Stimulated activated CD8-positive, alpha-beta memory T cell treated with anti-CD3 and anti-CD28 coated beads, Interleukin-12 subunit alpha, Interleukin-12 subunit beta, amount 100 ng/mL, for 24 hours (primary cell): ENCODE data around the gene ZMYND15.
A peak's percentile ranks its signal among the peaks of the same experiment; 100 is the strongest.
"Not testable (repeated sequence)": the region's sequence is repeated elsewhere in the genome, so short reads cannot be mapped to it uniquely, and the experiment has no call there.

Source experiments
- DNase-seq: peaks from one replicate; pipeline ENCODE4 v3.0.0-alpha.2; 2020; ENCODE audit errors: extremely low read depth

The ZMYND15 gene, protein sequence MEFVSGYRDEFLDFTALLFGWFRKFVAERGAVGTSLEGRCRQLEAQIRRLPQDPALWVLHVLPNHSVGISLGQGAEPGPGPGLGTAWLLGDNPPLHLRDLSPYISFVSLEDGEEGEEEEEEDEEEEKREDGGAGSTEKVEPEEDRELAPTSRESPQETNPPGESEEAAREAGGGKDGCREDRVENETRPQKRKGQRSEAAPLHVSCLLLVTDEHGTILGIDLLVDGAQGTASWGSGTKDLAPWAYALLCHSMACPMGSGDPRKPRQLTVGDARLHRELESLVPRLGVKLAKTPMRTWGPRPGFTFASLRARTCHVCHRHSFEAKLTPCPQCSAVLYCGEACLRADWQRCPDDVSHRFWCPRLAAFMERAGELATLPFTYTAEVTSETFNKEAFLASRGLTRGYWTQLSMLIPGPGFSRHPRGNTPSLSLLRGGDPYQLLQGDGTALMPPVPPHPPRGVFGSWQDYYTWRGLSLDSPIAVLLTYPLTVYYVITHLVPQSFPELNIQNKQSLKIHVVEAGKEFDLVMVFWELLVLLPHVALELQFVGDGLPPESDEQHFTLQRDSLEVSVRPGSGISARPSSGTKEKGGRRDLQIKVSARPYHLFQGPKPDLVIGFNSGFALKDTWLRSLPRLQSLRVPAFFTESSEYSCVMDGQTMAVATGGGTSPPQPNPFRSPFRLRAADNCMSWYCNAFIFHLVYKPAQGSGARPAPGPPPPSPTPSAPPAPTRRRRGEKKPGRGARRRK

DNA sequence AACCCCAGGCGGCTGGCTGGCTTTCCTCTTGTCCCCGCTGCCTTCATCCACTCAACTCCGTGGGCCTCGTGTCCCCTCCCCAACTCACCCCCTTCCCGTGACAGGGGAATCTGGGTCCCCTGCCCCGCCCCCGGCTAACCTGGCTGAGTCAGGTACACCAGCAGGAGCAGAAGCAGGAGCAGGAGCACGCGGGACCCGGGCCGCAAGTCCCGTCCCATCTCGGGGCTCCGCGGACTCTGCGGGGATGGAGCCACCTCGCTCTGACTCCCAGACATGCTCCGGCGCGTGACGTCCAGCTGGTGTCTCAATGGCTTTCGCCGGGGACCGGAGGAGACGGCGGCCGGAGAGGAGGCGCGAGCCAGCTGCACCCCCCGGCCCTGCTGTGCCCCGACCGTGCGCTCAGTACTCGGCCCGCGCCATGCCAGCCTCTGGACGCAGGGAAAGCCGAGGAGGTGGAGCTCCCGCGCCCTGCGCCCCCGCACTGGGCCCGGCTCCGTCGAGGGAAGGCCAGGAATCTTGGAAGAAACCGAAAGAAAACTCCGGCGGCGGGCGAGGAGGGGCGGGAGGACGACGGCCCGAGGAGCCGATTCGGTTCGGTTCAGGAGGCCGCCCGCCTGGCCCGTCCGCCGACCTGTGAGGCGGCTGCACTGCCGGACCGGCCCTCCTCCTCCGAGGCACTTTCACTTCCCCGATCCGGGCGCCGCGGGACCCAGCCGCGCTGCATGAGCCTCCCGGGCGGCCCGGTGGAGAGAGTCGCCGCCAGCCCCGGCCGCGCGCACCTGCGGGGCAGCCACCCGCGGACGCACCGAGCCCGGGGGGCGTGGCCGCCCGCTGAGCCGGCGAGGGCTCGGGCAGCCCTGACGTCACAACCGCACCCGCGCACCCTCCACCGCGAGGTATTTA, at the start of gene ZMYND15, which contains the start of gene CXCL16:
ZMYND15 (plus strand) TSS at position 712 of the 903 bp plus-strand sequence. CDS start 716 bp downstream, outside the sequence.
CXCL16 (minus strand) TSS at position 807 of the 903 bp plus-strand sequence; CDS start at position 218, 589 bp downstream.
- no peak for DNase-seq

DNA sequence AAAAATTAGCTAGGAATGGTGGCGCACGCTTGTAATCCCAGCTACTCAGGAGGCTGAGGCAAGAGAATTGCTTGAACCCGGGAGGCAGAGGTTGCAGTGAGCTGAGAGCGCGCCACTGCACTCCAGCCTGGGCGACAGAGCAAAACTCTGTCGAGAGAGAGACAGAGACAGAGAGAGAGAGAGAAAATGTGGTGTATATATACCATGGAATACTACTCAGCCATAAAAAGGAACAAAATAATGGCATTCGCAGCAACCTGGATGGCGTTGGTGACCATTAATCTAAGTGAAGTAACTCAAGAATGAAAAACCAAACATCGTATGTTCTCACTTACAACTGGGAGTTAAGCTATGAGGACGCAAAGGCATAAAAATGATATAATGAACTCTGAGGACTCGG, 49.8 kb upstream of the ZMYND15 start:
- DNase-seq = not testable (repeated sequence)

DNA sequence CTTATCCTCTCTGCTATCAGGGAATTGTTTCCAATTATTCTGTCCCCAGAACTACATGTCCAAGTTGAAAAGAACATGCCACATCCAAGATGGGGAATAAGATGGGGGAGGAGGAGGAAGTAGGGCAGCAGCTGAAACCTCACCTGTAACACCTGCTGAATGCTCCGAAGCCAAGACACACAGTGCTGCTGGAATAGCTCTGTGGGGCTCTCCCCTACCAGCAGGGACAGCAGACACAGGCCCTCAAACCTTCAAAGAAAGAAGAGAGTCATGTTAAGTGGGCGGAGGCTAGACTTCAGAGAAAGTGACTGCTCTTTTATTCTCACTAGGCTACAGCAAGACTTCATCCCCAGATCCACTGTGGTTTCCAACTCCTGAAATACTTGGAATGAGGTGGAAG, 48.9 kb upstream of the ZMYND15 start:
- DNase-seq = no peak

DNA sequence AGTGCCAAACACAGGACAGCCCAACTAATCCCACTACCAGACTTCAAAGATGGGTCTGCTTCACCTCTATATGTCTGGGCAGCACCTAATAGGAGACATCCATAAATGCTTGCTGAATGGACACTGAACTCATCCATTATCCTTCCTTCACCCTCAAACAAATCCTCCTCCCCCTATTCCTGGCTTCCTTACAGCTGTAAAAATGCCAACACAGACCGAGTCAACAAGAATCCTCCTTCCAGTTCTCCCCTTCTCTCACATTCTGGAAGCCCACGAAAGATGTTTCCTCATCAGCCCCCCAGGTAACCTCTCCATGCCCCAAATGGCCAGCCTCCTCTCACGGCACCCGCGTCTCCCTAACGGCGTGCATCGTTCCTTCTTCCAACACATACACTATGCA, 47.9 kb upstream of the ZMYND15 start:
- no peak for DNase-seq

DNA sequence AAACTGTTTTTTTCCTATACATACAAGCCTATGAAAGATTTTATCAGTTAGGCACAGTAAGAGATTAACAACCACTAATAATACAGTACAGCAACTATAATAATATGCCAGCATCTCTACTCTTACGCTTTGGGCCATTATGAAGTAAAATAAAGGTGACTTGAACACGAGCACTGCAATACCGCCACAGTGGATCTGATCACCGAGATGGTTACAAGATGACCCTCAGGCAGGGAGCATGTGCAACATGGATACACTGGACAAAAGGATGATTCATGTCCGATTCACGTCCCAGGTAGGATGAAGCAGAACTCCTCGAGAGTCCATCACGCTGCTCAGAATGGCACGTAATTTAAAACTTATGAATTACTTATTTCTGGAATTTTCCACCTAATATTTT, 46.2 kb upstream of the ZMYND15 start:
- DNase-seq = no peak

DNA sequence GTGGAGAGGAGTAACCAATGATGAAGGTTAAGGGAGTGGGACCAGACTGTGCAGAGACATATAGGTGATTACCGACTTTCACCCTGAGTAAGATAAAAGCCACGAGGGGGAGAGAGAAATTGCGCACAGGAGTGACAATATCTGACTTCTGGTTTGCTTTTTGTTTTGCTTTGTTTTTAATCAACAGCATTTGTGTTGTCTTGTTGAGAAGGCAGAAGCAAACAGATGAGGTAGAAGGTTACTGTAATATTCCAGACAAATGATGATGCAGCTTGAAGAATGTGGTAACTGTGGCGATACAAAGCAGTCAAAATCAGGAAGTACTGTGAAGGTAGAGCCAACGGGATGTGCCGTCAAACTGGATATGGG, 43.2 kb upstream of the ZMYND15 start:
- no peak for DNase-seq

DNA sequence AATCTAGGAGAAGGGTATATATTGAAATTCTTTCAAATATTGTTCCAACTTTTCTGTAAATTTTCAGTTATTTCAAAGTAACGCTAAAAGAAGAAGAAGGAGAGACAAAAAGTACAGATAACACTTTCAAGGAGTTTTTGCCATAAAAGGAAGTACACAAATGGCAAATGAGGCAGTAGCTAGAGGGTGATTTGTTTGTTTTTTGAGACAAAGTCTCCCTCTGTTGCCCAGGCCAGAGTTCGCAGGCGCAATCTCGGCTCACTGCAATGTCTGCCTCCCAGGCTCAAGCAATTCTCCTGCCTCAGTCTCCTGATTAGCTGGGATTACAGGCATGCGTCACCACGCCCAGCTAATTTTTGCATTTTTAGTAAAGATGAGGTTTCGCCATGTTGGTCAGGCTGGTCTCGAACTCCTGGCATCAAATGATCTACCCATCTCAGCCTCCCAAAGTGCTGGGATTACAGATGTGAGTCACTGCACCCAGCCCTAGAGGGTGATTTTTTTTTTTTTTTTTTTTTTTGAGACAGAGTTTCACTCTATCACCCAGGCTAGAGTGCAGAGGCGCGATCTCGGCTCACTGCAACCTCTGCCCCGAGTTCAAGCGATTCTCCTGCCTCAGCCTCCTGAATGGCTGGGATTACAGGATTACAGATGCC, 40.1 kb upstream of the ZMYND15 start:
- not testable (repeated sequence) for DNase-seq

DNA sequence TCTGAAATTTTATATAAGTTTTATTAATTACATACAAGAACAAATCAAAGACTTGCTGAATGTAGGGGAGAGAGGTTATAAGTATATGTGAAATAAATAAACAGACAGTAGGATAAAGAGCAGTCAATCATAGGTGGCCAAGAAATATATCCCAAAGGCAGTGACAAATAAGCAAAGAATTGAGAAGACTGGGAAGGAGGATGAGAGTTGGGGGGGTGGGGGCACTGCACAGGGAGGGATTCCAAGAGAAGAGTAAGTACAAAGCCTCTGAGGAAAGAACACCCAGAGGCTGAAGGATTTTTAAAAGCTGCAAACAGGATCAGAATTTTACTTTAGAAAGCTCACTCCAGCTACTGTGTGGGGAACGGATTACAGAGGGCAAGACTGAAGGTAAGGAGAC, 38.5 kb upstream of the ZMYND15 start:
- DNase-seq = no peak

DNA sequence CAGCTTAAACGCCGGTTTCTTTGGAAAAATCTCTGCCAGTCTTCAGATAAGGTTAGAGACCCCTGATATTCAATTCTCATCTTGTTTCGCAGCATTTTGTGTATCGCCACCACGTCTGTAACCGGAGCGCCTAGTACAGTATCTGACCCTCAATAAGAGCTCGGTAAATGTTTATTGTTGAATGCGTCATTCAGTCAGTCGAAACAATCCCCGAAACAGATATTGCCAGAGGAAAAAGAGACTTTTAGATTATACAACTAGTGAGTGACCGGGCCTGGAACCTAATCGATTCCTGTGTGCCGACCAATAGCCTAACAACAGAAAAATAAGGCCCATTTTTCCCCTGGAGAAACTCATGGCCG, 36.3 kb upstream of the ZMYND15 start:
- no peak for DNase-seq

DNA sequence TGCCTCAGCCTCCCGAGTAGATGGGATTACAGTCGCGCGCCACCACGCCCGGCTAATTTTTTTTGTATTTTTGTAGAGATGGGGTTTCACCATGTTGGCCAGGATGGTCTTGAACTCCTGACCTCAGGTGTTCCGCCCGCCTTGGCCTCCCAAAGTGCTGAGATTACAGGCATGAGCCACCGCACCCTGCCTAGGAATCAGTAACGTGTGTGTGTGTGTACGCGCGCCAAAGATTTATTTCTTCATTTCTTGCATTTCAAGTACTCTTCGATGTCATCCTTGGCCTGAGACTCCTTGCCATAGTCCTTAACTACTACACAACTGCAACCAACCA, 35.1 kb upstream of the ZMYND15 start:
- not testable (repeated sequence) for DNase-seq

DNA sequence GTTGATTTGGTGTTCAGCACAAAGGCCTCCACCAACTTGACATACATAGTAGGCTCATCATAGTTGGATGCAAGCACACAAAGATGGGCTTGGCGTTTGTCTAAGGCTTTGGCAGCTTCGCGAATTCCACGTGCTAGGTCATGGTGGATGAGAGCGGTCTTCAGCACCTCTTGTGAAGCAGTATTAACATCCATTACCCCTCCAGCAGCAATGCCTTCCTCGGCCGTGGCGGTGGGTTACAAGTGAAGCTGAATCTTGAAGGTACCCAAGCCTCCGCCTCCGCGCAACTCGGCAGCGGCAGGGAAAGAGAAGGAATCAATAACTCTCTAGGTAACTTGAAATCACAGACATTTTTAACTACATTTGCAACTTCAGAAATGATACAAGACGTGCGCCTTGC, 34.6 kb upstream of the ZMYND15 start:
- no peak for DNase-seq

DNA sequence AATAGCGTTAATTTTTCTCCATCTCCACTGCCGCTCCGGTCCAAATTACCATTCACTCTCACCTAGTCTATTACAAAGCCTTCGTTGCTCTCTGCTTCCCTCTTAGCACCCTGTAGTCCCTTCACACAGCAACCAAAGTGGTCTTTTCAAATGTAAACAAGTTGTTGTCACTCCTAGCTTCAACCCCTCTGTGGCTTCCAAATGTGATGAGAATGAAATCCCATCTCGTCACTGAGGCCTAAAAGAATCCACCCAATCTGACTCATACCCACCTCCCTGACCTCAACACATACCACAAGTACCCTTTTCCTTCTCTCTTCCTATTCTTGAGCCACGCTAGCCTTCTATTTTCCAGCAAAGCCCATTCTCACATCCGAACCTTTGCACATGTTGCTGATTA, 33.5 kb upstream of the ZMYND15 start:
- no peak for DNase-seq

DNA sequence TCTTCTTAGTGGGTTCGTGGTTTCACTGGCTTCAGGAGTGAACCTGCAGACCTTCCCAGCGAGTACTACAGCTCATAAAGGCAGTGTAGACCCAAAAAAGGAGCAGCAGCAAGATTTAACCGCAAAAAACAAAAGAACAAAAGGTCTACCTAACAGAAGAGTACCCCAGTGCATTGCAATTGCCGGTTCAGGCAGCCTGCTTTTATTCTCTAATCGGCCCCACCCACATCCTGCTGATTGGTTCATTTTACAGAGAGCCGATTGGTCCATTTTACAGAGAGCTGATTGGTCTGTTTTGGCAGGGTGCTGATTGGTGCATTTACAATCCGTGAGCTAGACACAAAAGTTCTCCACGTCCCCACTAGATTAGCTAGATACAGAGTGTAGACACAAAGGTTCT, 31.2 kb upstream of the ZMYND15 start:
- DNase-seq = no peak

DNA sequence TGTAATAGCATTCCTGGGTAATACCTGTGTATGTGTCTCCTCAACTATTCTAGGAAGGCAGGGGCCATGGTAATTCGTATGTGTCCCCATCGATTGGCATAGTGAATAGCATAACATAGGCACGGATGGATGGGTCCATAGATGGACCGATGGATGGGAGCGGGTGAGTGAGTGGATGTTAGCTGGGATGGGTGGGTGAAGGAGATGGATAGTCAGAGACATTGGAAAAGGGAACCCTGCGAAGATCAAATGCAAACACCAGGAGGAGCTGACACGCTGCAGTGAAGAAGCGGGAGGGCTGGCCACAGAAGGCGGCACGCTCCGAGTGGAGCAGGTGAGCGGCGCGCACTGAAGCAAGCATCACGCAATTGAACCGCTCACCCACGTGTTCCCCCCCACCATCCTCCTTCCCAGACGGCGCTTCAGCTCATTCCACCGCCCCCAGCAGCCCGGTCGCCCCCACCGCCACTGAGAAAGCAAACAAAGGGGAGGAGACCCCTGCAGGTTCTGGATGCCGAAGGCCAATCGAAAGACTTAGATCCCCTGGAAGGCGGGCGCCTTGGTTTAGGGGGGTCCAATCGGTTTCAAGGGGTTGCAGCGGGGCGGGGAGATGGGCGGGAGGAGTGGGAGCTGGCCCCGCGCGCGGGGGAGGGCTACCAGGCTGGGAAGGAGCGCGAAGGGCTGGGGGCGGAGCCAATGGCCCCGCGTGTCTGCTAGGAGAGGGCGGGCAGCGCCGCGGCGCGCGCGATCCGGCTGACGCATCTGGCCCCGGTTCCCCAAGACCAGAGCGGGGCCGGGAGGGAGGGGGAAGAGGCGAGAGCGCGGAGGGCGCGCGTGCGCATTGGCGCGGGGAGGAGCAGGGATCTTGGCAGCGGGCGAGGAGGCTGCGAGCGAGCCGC, 29.6 kb upstream of the ZMYND15 start, which contains the start of gene ARRB2:
ARRB2 (plus strand) TSS at position 839 of the 899 bp plus-strand sequence. CDS start 90 bp downstream, outside the sequence.
- peak; percentile 99 for DNase-seq

DNA sequence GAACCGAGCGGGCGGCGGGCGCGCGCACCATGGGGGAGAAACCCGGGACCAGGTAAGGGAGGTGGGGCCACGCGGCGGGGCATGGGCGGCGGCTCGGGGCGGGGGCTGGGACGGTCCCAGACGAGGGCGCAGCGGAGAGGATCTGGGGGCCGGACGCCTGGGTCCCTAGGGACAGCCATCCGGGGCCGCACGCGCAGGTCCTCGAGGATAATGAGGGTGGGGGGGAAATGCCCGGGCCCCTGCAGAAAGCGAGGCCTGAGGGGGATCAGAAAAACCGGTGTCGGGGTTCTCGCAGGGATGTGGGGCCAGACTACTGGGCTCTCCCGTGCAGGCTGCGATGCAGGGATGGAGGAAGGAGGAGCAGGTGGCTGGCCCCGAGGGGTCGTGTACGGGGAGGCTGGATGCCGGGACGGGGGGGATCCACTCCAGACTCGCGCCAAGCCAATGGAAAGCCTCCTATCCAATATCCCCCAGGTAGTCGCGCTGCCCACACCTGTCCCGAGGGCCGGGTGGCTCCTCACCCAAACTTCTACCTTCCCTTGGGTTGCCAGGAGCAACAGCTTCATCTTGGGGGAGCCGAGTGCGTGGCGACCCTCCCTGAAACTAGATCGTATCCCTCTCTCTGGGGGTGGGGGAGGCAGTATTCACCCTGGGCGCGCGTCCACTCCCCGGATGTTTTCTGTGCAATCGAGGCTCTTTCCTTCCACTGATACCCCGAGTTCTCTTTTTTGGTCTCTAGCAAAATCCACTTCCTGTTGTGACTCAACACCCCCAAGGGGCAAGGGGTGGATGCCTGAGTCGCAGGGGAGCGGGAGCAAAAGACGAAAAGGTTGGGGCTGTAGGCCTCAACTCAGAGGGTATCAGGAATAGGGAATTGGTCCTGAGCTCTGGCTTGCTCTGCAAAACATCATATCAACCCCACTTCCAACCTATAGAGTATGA, 28.7 kb upstream of the ZMYND15 start:
- no peak for DNase-seq

DNA sequence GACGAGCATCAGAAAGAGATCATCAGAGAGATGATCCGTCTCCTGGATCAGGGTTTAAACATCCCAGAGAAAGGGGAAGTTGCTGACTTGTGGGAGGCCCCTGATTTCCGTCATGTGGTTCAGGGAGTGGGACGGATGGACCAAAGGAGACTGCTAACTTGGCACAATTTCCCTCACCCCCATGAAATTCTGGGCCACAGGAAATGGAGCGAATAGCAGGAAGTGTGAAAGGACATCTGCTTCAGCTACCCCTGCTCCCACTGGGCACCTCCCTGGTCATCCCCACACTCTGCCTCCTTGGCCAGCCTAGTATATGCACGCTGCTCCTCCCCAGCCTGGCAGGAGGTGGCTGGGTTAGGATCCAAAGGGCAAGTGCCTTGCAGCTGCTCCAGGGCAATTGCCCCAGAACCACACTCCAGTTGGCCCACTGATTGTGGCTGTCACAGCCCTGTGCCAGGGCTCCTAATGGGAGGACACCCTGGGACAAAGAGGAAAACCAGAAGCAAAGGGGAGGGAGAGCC, 27.9 kb upstream of the ZMYND15 start:
- no peak for DNase-seq

DNA sequence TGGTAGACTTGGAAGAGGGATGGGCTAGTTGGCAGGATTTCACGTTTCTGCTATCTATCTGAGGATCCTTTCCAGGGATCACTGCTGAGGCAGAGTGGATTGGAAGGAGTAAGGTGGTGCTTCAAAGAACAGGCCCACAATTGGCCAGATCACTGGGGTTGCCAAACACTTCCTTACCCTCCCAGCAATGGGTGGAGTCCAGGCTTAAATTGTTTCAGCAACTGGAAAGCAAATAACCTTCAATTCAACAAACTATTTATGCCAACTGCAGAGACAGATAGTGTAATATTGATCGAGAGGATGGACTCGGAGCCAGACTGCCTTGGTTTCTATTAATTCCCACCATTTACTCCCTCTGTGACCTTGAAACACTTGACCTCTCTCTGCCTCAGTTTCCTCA, 27.1 kb upstream of the ZMYND15 start:
- DNase-seq = no peak

DNA sequence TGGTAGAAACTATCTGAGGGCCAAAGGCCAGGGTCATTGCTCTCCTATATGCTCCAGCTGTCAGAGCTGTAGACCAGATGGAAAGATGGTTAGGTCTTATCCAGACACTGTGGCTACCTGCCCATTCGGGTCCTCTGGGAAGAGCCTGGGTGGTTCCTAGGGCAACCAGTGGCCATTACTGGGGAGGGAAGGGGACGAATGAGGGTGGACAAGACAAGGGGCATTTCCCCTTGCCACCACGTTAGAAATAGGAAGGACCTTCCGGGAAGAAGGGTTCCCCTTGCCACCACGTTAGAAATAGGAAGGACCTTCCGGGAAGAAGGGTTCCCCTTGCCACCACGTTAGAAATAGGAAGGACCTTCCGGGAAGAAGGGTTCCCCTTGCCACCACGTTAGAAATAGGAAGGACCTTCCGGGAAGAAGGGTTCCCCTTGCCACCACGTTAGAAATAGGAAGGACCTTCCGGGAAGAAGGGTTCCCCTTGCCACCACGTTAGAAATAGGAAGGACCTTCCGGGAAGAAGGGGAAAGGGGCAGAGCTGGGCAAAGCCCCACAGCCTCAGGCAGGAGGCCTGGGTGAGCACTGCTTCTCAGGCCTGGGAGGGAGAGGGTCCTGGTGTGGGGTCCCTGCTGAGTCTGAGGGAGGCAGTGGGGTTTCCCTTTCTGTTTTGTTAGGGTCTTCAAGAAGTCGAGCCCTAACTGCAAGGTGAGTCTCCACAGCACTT, 25.1 kb upstream of the ZMYND15 start:
- DNase-seq = not testable (repeated sequence)
